HepG2 (cell line): ENCODE data around the gene RAP1GAP2. TPM values are rescaled to one million over a fixed set of nuclear protein-coding genes. Genes with fewer than 3 reads are reported as not detected.

Experiments
- ATAC-seq: fragments of 200-7000 bp; cut with Tn5 transposase; 3 replicates; pipeline ENCODE4 v1.9.1; 2020; ENCODE audit warnings: mild to moderate bottlenecking, moderate library complexity
- BruUV-seq: library from RNA; stranded (reverse); fragments of 400-500 nt; replicated peaks from 2 replicates; lab custom pipeline; 2021; lab: Mats Ljungman, UMichigan
- CTCF ChIA-PET: fragments of 300-600 bp; formaldehyde crosslinking; extraction: SDS; loops from one replicate; lab custom pipeline; 2021; ENCODE audit warnings: low total read pairs, inconsistent platforms, low intra/inter-chr PET ratio; lab: Yijun Ruan, JAX
- POLR2A ChIA-PET: fragments of 350-600 bp; sonication (Branson Sonifier 250); formaldehyde crosslinking; loops from one replicate; lab custom pipeline; 2020; ENCODE audit warnings: antibody characterized with exemption, inconsistent platforms; lab: Yijun Ruan, JAX
- DNase-seq: peaks from one replicate; pipeline ENCODE4 v3.0.0-alpha.2; 2015; ENCODE audit warnings: low spot score
- FAIRE-seq: peaks from 3 replicates; lab custom pipeline; 2011; peaks lifted over from hg19 to GRCh38; lab: Jason Lieb, UNC
- H2AFZ ChIP-seq: one replicate; pipeline ENCODE4 v1.6.1; 2011; ENCODE audit warnings: low read length, inconsistent platforms
- H3K27ac ChIP-seq: fragments of 300-600 bp; 3 replicates; pipeline ENCODE4 v1.8.0; 2011; ENCODE audit warnings: mixed run types, mild to moderate bottlenecking, mixed read lengths, low read length, inconsistent platforms; ENCODE audit not compliant: insufficient read depth; ENCODE audit errors: extremely low read length
- H3K27me3 ChIP-seq, 2 experiments: fragments of 200-600 bp in 1 of 2; 2 replicates in 1 of 2; 3 replicates in 1 of 2; pipeline versions ENCODE4 v1.6.0 to v1.8.0; 2011; ENCODE audit warnings: low read length in 2 of 2, mild to moderate bottlenecking in 2 of 2, moderate library complexity in 2 of 2, inconsistent platforms in 1 of 2; ENCODE audit not compliant: insufficient read depth in 2 of 2, control insufficient read depth in 1 of 2
- H3K36me3 ChIP-seq, 2 experiments: fragments of 200-600 bp in 1 of 2; replicated peaks in 1 of 2; 2 replicates in 1 of 2; 3 replicates in 1 of 2; pipeline versions ENCODE4 v1.5.1 to v1.8.0; 2011; ENCODE audit warnings: low read length in 2 of 2, inconsistent platforms in 1 of 2; ENCODE audit not compliant: insufficient read depth in 2 of 2, control insufficient read depth in 1 of 2
- H3K4me1 ChIP-seq: 2 replicates; pipeline ENCODE4 v1.5.1; 2012; ENCODE audit warnings: low read length, inconsistent platforms; ENCODE audit not compliant: insufficient read depth
- H3K4me2 ChIP-seq: 2 replicates; pipeline ENCODE4 v1.6.0; 2011; ENCODE audit warnings: low read depth, low read length, inconsistent platforms
- H3K4me3 ChIP-seq, 3 experiments: fragments of 200-600 bp in 1 of 3; sonication (generic), shearing (Covaris generic) in 1 of 3; replicated peaks in 1 of 3; 2 replicates each; pipeline ENCODE4 v1.5.1; 2011 to 2016; ENCODE audit warnings: low read length in 3 of 3, inconsistent platforms in 2 of 3, low read depth in 2 of 3, mild to moderate bottlenecking in 2 of 3, control low read depth in 1 of 3, mixed read lengths in 1 of 3; ENCODE audit not compliant: insufficient read depth in 1 of 3
- H3K79me2 ChIP-seq: one replicate; pipeline ENCODE4 v1.6.1; 2011; ENCODE audit warnings: low read length, inconsistent platforms; ENCODE audit not compliant: insufficient read depth
- H3K9ac ChIP-seq: 2 replicates; pipeline ENCODE4 v1.6.0; 2011; ENCODE audit warnings: mild to moderate bottlenecking, low read depth, low read length, inconsistent platforms; ENCODE audit not compliant: insufficient read depth
- H3K9me3 ChIP-seq: 2 replicates; pipeline ENCODE4 v1.5.1; 2012; ENCODE audit warnings: mild to moderate bottlenecking, low read length
- H4K20me1 ChIP-seq: 2 replicates; pipeline ENCODE4 v1.6.0; 2011; ENCODE audit warnings: inconsistent platforms, mild to moderate bottlenecking, low read length, moderate library complexity; ENCODE audit not compliant: insufficient read depth
- BRCA1 ChIP-seq: sonication (generic); formaldehyde crosslinking; IDR thresholded peaks from 2 replicates; pipeline ENCODE4 v1.4.0; 2020; ENCODE audit warnings: missing genetic modification reagents
- DNMT3B ChIP-seq: conservative IDR thresholded peaks from 2 replicates; pipeline ENCODE4 v1.6.1; 2016; ENCODE audit warnings: missing biosample characterization, control low read depth
- FOXK2 ChIP-seq: fragments of 450-650 bp; IDR thresholded peaks from 2 replicates; pipeline ENCODE4 v1.6.1; 2016
- GTF2F1 ChIP-seq: fragments of 150-350 bp; IDR thresholded peaks from 2 replicates; pipeline ENCODE4 v1.6.1; 2014; ENCODE audit warnings: low read length
- JUND ChIP-seq: sonication (generic); formaldehyde crosslinking; IDR thresholded peaks from 2 replicates; pipeline ENCODE4 v1.8.0; 2022; ENCODE audit warnings: mild to moderate bottlenecking, missing genetic modification reagents
- RFX1 ChIP-seq: fragments of 450-650 bp; IDR thresholded peaks from 2 replicates; pipeline ENCODE4 v1.6.1; 2017
- TCF12 ChIP-seq, 2 experiments: fragments of 450-650 bp in 1 of 2; sonication (generic) in 1 of 2; formaldehyde crosslinking in 1 of 2; IDR thresholded peaks; 2 replicates each; pipeline versions ENCODE4 v1.6.1 to v1.8.0; 2017 to 2022; ENCODE audit warnings: antibody characterized with exemption in 1 of 2, mild to moderate bottlenecking in 1 of 2, missing genetic modification reagents in 1 of 2, moderate library complexity in 1 of 2
- WGBS: methylation state at CpG from one replicate; pipeline ENCODE4 v1.1.6; 2017; ENCODE audit warnings: low lambda C conversion rate; 5-methylcytosine and 5-hydroxymethylcytosine counted together
- in situ Hi-C: cut with HindIII; loops from 2 replicates; pipeline ENCODE4 v1.10.0; 2017; ENCODE audit warnings: low pct_unique_long_range_greater_than_20kb; ENCODE audit not compliant: extremely low pct_ligation_motif_present
- intact Hi-C: fragments of 100-400 bp; cut with micrococcal nuclease; formaldehyde crosslinking; loops from one replicate; pipeline ENCODE4 v1.10.0; 2022; ENCODE audit not compliant: unreplicated experiment
- polyA plus RNA-seq, 8 experiments: library from polyadenylated mRNA; depleted of rRNA in 3 of 8; stranded (reverse) in 7 of 8; unstranded in 1 of 8; fragments of >200 nt; fragmentation: Illumina TruSeq in 4 of 8; extraction: Trizol in 4 of 8; gene quantifications; 2 replicates each; pipeline versions ENCODE4 v1.2.1 to v1.2.3, GENCODE V29; 2011 to 2016; ENCODE audit warnings: low read depth in 4 of 8, missing spikeins in 1 of 8, mixed read lengths in 1 of 8; ENCODE audit not compliant: insufficient read depth in 1 of 8
- total RNA-seq, 5 experiments: library from RNA; depleted of rRNA; stranded (reverse); fragments of >200 nt; fragmentation: Illumina TruSeq; extraction: Trizol; gene quantifications; 2 replicates each; pipeline ENCODE4 v1.2.3, GENCODE V29; 2016; ENCODE audit warnings: low read depth in 1 of 5

The RAP1GAP2 gene
- total and polyA plus RNA-seq, 2 of the 13 experiments (the other 11 are each of a cell fraction or from before 2014, with no cell fraction given), result 10.9 to 12.0 TPM

- FAIRE-seq (no peak), ATAC-seq (peak; percentile 74)
- CTCF ChIA-PET, result no interaction called here
- H3K9ac ChIP-seq, result no peak overlapping the region
- 0 out of 2 replicates have a peak, but pooled peaks cover 2% of the 10 kb centered on the region for H4K20me1 ChIP-seq
- no TSS peak for BruUV-seq
- H3K79me2 ChIP-seq, result no peaks in the 10 kb centered on the region
- TF ChIP-seq JUND (CRISPR knock-in tag) (no peak), TCF12 (IDR thresholded peaks at IDR 0.05) (no peak), TCF12 (CRISPR knock-in tag; IDR thresholded peaks at IDR 0.05) (no peak), RFX1 (no peak), GTF2F1 (no peak), FOXK2 (no peak), BRCA1 (CRISPR knock-in tag) (no peak)
- TF ChIP-seq, all 625 proteins: peak for 0
- Histone ChIP-seq H3K4me2 (no peak overlapping the region), H3K9me3 (no peaks in the 10 kb centered on the region), H3K27ac (no peak overlapping the region), H3K4me1 (peaks cover 6% of the 10 kb centered on the region), H2AFZ (no peak overlapping the region), H3K27me3 (no peaks in the 10 kb centered on the region), H3K4me3 (no peak overlapping the region), H3K36me3 (no peaks in the 10 kb centered on the region)
- POLR2A ChIA-PET, result no interaction called here
- WGBS, result 37% methylated on average over 7 of the region's 8 CpGs
- intact Hi-C loops, result no loop called here
- DNase-seq, result peak; percentile 17
- in situ Hi-C loops, result no loop called here
Observed at GRCh38 chr17:2903193-2903974, 107.1 kb downstream of the RAP1GAP2 start.

GRCh38 chr17:2904135-2904534 is 107.9 kb downstream of the RAP1GAP2 start:
- ATAC-seq, result no peak
- ChIA-PET POLR2A (no interaction called here), CTCF (no interaction called here)
- Histone ChIP-seq H2AFZ (no peak overlapping the region), H3K4me3 (no peak overlapping the region), H4K20me1 (0 out of 2 replicates have a peak, but pooled peaks cover 2% of the 10 kb centered on the region), H3K9me3 (no peaks in the 10 kb centered on the region), H3K36me3 (no peaks in the 10 kb centered on the region), H3K4me1 (peaks cover 6% of the 10 kb centered on the region), H3K27me3 (no peaks in the 10 kb centered on the region), H3K4me2 (no peak overlapping the region), H3K27ac (no peak overlapping the region), H3K79me2 (no peaks in the 10 kb centered on the region), H3K9ac (no peak overlapping the region)
- FAIRE-seq, result no peak
- intact Hi-C loops (no loop called here), in situ Hi-C loops (no loop called here)
- DNase-seq, result no peak
- 79% methylated on average over 8 of the region's 16 CpGs for WGBS
- TF ChIP-seq DNMT3B (CRISPR knock-in tag) (no peak), RFX1 (0 out of 2 replicates have a peak, but pooled peaks have one; percentile 21)
- BruUV-seq, result no TSS peak
